NCI-H1436 treated with DMSO at 0.1 percent for 48 hours (cell line): Measurements from ENCODE around the gene CCL27.

Source experiments
- DNase-seq: peaks from one replicate; lab custom pipeline; 2025; lab: John Stamatoyannopoulos, UW

The CCL27 gene

GRCh38 chr9:34662526-34663302 is at the start of gene CCL27:
Gene CCL27, minus strand, starts transcription at chr9:34662657. Its CDS starts 24 bp downstream, at chr9:34662633.
- no peak for DNase-seq

GRCh38 chr9:34712140-34712539 is 49.7 kb upstream of the CCL27 start:
- DNase-seq = no peak

GRCh38 chr9:34710023-34710422 is 47.6 kb upstream of the CCL27 start, which contains the start of gene CCL21:
Gene CCL21, minus strand, starts transcription at chr9:34710136. Its CDS starts 70 bp downstream, at chr9:34710066.
- no peak for DNase-seq

GRCh38 chr9:34709196-34709978 is 46.9 kb upstream of the CCL27 start:
- no peak for DNase-seq

GRCh38 chr9:34707130-34707529 is 44.7 kb upstream of the CCL27 start:
- DNase-seq = no peak

GRCh38 chr9:34701769-34702736 is 39.6 kb upstream of the CCL27 start:
- DNase-seq = no peak

- DNase-seq = no peak
Measured at GRCh38 chr9:34701023-34701768, 38.7 kb upstream of the CCL27 start.

- no peak for DNase-seq
Measured at GRCh38 chr9:34694811-34695210, 32.4 kb upstream of the CCL27 start.

- DNase-seq = no peak
Measured at GRCh38 chr9:34693560-34693959, 31.1 kb upstream of the CCL27 start.

GRCh38 chr9:34691936-34692315 is 29.5 kb upstream of the CCL27 start:
- DNase-seq = no peak

- no peak for DNase-seq
Measured at GRCh38 chr9:34690983-34691935, 28.8 kb upstream of the CCL27 start, which contains the start of gene CCL19. Gene CCL19, minus strand, starts transcription at chr9:34691276. Its CDS starts 137 bp downstream, at chr9:34691139.

GRCh38 chr9:34689512-34689911 is 27.1 kb upstream of the CCL27 start:
- no peak for DNase-seq

- no peak for DNase-seq
Measured at GRCh38 chr9:34689116-34689470, 26.6 kb upstream of the CCL27 start.

- DNase-seq = no peak
Measured at GRCh38 chr9:34688329-34689115, 26.1 kb upstream of the CCL27 start.

- no peak for DNase-seq
Measured at GRCh38 chr9:34687276-34688030, 25.0 kb upstream of the CCL27 start.

- no peak for DNase-seq
Measured at GRCh38 chr9:34686732-34687131, 24.3 kb upstream of the CCL27 start.

GRCh38 chr9:34686231-34686630 is 23.8 kb upstream of the CCL27 start:
- DNase-seq = no peak

GRCh38 chr9:34685591-34685990 is 23.1 kb upstream of the CCL27 start:
- DNase-seq = no peak

- DNase-seq = no peak
Measured at GRCh38 chr9:34684816-34685215, 22.4 kb upstream of the CCL27 start.
